GM18520 (cell line): ENCODE measurements around the gene ADD1.
A peak's percentile ranks its signal among the peaks of the same experiment; 100 is the strongest.

Source experiments
- ATAC-seq: cut with Tn5 transposase; IDR thresholded peaks from one replicate; pipeline ENCODE4 v1.9.1; 2021; ENCODE audit not compliant: unreplicated experiment

Gene ADD1

DNA sequence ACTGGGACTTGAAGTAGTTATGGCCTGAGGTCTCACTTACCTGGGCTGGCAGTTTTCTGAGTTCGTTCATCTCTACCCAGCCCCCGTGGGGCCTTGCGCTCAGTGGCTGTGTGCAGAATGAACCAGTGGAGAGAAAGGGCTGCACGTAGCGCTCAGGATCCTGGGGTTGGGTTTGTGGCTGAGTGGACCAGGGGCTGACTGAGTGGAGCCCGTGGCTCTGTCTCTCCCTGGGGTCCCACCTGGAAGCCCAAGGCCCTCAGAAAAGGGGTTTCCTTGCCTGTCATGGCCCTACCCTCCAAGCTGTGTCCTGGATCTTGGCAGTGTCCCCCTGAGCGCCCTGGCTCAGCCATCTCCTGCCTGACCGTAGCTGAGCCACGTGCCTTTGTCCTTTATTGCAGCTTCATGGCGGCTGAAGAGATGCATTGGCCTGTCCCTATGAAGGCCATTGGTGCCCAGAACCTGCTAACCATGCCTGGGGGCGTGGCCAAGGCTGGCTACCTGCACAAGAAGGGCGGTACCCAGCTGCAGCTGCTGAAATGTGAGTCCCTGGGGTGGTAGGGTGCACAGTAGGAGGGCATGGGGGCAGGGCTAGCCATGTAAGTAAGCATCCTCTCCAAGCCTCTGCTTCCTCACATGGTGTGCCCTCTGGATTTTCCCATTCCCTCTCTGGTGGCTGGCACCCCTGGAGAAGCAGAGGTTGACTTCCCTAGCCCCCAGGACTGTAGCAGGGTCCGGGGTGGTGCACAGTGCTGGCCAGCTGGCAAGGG lies 23.2 kb upstream of the ADD1 start:
- ATAC-seq, result no peak

DNA sequence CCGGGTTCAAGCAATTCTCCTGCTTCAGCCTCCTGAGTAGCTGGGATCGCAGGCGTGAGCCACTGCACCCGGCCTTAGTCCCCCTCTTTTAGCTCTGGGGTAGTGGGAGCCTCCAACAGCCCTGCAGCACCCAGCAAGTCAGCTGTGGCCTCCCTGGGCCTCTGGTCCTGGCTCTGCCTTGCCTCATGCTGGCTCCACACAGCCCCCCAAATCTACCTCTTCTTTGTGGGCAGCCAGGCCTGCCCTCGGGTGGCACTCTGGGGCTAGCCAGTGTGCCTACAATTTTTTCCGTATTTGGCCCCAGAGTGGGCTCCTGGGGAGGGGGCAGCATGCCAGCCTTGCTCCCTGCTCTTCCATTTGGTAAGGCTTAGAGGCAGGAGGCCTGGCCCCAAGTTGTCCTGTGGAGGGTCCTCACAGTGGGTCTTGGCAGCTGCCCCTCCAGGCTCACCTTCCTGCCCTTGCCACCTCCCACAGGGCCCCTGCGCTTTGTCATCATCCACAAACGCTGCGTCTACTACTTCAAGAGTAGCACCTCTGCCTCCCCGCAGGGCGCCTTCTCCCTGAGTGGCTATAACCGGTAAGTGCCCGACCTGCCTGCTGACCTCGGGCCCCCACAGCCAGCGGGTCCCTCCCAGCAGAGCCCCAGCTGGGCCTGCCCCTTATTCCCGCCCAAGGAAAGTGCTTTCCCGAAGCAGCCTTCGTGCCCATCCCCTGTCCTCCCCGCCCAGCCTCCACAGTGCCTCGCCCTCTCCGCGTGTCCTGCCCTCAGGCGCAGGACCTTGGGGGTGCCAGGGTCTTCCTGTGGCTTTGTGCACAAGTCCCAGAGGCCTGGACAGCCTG lies 21.0 kb upstream of the ADD1 start:
- ATAC-seq, result no peak

DNA sequence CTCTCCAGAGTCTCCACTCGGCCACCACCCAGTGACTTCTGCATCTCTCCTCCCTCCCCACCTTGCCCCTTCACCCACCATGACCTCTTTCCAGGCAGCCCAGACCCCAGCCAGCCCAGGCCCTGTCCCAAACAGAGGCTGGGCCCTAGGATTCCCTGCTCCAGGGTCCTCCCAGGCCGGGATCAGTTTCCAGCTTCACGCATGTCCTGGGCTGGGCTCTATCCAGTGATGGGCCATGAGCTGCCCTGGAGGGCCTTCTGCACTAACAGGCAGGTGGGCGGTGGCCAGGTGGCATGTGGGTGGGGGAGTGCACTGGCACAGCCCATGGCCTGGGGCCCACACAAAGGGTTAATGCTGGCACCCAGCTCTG lies 20.4 kb upstream of the ADD1 start:
- no peak for ATAC-seq

DNA sequence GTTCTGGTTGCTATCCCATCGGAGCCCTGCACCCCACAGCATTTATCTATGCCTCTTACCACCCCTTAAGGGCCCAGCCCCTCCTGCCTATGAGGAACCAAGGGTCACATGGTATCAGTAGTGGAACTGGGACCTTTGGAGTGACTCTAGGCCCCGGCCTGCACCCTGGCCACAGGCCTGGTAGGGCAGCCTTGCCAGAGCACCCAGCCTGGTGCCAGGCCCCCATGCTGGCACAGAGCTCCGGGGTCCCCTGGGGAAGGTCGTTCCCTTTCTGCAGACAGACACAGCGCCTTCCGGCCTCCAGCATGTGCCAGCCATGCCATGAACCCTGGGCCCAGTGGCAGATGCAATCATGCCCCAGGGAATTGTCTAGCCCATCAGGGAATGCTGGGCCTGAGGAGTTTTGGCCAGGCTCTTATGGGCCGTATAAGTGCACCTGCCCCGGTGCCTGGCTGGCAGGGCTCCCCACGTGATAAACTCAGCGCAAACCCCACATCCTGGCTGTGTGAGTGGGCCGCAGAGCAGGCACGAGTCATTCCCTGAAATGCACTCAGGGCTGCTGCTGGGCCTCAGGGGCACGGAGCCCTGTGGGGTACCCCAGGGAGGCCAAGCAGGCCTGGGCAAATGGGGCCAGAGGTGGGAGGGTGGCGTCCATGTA lies 19.8 kb upstream of the ADD1 start:
- ATAC-seq, result no peak

DNA sequence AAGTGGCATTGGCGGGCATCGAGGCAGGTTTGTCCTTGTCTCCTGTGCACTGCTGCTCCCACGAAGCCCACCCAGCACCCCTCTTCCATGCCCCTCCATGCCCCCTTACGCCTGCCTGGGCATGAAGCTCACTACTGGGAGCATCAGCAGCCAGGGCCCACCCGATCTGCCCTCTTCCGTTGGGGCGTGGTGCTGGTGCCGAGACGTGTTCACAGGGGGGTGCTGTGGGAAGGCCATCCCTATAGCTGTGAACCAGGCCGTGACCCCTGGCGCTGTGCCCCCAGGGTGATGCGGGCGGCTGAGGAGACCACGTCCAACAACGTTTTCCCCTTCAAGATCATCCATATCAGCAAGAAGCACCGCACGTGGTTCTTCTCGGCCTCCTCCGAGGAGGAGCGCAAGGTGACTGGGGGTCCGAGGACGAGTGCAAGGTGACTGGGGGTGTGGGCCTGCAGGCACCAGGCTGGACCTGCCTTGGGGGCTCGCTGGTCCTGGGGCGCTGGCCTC lies 19.3 kb upstream of the ADD1 start:
- no peak for ATAC-seq

DNA sequence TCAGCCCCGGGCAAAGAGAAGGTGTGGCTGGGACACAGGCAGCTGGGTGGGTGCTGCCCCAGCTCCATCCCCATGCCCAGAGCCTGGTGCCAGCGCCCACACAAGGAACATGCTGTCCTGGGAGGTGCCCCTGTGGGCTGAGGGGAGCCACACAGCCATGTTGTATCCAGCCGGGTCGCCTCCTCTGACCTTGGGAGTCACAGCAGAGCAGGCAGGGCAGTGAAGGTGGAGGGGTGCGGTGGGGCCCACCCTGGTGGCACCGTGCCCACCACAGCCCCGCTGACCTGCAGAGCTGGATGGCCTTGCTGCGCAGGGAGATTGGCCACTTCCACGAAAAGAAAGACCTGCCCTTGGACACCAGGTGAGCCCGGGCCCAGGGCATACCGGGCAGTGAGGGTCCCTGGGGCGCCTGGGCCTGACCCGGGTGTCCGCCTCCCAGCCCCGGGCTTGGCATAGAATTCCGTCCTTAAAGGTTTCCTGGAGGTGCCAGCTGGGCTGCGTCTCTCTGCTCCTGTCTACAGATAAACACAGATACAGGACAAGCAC lies 18.7 kb upstream of the ADD1 start:
- ATAC-seq, result no peak

DNA sequence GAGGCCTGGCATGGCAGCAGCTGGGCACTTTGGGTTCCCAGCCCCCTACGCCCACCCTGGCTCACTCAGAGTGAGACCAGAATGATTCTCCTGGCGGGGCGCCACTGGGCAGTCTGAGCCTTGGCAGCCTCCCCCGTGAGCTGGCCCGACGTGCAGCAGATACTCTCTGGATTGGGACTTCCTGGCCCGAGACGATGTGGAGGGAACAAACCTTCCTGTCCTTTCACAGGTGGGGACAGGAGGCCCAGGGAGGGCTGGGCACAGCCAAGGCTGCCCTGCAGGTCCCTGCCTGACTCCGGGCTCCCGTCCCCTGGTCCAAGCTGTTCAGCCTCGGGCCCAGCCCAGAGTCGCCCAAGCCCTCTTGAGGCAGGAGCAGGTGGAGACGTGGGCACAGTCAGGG lies 17.9 kb upstream of the ADD1 start:
- no peak for ATAC-seq

DNA sequence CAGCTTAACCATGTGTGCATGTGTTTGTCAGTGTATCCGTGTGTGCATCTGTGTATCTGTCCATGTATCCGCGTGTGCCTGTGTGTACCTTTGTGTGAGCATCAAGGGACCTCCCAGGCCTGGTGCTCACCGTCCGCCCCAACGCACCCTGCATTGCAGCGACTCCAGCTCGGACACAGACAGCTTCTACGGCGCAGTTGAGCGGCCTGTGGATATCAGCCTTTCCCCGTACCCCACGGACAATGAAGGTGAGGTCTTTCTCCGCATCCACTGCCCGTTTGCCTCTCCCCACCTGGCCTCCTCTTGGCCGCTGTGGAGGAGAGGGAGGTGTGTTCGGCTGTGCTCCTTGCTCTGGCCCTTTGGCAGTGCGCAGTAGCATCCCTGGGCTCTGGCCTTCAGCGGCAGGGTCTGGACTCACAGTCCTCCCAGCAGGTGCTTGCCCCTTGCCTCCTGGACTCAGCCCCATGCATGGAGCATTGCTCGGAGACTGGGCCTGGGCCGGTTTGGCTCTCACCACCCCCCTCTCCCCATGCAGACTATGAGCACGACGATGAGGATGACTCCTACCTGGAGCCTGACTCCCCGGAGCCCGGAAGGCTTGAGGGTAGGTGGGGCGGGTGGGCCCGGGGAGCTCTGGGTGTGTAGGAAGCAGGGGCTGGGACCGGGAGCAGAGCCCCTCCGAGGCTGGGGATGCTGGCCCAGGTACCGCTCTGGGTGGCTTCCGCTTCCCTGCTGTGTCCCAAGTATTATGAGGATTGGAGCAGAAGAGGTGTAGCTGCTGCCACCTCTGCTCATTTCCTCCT lies 16.4 kb upstream of the ADD1 start:
- no peak for ATAC-seq

DNA sequence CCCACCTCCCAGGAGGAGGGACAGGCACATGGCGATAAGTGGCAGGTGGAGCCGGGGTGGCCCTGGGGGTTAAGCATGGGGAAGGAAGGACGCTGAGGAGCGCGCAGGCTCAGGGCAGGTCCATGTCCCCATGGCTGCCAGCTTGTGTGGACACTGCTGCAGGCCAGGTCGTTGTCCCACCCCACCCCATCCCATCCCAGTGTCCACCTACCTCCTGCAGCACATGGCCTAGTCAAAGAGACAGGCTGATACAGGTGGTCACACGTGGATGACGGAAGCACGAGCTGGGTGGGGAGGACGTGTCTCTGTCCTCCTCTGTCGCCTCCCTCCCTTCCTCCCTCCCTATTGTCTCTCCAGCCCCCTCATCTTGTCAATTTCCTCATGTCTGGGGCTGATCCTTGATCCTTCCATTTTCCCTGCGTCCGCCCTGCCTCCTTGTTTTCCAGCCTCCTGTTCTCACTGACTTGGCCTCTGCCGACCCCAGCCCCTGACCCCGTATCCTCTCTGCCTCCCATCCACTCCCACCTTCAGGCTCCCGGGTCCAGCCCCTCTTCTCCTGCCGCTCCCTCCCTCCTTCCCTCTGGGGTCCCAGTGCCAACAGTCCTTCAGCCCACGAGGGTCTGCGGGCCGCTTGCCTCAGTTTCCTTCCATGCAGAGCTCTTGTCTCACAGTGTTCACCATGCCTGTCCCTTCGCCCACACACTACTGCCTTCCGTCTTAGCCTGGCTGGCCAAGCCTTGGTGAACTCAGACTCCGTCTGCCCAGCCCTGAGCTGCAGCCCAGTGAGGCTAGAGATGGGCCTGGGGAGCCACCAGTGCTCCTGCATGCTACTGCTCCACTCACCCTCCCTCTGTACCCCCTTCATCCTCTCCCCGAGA lies 15.5 kb upstream of the ADD1 start:
- no peak for ATAC-seq

DNA sequence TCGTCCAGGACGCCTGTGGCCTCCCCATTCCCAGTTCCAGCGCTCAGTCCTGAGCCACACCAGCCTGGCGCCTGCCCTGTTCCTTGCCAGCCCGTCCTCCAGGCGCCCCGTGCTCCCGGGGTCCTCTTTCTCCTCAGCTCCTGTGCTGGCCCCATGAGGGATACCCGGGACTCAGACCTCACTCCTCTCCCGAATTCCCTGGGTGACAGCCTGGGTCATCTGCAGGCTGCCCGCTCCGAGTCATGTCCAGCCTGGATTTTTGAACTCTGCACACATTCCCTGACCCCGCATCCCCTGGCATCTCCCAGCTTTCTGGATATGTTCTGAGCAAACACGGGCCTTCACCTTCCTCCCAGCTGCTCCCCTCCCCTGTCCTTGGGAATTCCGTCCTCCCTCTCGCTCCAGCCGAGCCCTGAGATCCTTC lies 14.9 kb upstream of the ADD1 start:
- no peak for ATAC-seq

DNA sequence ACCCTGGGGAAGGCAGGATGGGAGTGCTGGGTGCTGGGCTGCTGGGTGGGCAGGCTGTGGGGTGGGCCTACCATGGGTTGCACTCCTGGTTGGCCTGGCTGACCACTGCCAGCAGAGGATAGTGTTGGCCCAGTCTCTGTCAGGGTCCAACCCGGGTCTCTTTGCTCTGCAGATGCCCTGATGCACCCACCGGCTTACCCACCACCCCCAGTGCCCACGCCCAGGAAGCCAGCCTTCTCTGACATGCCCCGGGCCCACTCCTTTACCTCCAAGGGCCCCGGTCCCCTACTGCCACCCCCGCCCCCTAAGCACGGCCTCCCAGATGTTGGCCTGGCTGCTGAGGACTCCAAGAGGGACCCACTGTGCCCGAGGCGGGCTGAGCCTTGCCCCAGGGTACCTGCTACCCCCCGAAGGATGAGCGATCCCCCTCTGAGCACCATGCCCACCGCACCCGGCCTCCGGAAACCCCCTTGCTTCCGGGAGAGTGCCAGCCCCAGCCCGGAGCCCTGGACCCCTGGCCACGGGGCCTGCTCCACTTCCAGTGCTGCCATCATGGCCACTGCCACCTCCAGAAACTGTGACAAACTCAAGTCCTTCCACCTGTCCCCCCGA lies 14.2 kb upstream of the ADD1 start:
- no peak for ATAC-seq

DNA sequence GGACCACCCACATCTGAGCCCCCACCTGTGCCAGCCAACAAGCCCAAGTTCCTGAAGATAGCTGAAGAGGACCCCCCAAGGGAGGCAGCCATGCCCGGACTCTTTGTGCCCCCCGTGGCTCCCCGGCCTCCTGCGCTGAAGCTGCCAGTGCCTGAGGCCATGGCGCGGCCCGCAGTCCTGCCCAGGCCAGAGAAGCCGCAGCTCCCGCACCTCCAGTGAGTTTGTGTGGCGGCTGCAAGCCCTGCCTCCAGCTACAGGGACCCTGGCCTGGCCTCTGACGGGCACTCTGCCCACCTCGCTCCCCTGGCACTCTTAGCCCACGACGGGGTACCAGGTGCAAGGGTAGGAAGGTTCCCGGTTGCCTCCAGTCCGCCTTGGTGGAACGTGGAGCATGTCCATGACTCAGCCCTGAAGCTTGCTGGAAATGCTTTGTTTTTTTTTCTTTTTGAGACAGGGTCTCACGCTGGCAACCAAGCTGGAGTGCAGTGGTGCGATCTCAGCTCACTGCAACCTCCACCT lies 13.7 kb upstream of the ADD1 start:
- ATAC-seq, result no peak

DNA sequence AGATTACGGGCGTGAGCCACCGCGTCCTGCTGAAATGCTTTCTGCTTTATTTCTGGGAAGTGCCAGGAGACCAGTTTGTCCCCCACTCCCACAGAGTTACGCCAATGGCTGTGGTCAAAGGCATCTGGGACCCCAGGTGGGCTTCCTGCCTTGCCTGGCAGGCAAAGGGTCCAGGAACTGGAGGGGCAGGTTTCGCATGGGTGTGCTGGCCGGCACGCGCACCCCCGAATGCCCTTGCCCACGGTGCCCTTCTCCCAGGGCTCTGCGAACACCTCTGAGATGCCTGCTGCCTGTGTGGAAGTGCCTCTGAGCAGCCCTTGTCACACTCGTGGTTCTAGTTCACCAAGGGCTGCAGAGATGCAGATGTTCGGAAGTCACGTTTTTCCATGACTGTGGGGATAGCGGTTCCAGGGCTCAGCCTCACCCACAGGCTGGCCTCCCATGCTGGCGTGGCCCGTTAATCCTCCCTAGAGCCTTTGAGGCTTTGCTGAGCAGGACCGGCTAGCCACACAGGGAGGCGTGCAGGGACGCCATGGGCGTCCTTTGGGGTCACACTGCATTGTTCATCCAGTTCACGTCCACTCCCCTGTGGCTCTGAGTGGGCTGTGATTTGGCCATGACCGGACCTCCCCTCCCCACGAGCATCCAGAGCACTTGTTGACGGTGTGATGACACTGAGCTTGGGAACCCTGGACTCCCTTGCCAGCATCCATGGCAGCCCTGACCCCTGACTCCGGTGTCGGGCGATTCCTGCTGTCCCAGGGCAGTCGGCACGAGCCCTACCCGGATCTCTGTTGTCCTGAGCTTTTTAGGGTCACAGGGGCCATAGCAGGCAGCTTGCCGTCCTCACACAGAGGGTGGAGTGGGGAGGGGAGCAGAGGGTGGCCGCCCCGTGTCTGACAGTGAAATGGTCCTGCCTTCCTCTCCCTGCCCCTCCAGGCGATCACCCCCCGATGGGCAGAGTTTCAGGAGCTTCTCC lies 12.7 kb upstream of the ADD1 start:
- no peak for ATAC-seq

DNA sequence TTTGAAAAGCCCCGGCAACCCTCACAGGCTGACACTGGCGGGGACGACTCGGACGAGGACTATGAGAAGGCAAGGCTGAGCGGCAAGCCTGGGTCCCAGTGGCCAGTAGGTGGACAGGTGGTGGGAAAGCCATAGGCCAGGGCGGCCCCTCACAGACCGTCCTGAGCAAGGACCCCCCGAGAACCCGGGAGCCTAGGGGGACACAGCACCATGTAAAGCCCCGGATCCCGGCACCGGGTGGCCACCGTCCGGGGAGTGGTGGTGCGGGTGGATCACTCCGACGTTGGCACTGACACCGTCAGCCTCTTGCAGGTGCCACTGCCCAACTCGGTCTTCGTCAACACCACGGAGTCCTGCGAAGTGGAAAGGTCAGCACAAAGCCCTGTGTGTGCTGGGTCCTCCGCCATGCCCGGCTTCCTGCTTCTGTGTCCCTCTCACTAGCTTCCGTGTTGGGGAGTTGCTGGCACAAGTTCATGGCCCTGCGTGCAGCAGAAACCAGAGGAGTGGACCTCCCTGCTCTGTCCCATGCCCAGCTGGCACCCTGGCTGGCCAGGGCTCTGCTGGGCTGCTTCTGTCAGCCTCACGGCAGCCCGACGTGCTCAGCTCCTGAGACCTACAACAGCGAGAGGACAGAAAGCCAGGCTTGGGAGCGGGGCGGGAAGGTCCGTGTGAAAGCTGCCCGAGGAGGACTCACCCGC lies 11.9 kb upstream of the ADD1 start:
- no peak for ATAC-seq

DNA sequence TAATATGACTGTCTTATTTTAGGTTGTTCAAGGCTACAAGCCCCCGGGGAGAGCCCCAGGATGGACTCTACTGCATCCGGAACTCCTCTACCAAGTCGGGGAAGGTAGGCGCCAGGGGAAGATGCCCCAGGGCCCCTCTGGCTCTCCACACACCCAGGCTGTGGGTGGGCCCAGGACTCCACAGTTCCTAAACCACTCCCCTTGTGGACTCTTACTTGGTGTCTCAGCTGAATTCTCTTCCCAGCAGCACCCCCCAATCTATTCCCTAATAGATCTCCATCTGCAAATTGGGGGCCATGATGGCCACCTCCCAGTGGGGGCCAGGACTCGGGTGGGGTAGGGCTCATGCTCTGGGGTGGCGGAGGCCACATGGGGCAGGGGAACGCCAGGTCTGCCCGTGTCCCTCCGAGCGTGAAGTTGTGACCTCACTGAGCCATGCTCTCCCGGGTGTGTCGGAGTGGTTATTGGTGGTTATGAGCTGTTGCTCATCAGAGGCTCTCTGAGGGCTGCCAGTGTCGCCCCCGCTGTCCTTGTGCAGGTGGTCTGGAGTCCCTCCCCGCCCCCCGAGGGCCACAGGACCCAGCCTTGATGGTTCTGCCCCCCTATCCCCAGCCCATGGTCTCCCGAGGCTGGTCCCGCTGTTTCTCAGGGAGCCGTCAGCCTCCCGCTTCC lies 11.2 kb upstream of the ADD1 start:
- peak; percentile 65 for ATAC-seq

DNA sequence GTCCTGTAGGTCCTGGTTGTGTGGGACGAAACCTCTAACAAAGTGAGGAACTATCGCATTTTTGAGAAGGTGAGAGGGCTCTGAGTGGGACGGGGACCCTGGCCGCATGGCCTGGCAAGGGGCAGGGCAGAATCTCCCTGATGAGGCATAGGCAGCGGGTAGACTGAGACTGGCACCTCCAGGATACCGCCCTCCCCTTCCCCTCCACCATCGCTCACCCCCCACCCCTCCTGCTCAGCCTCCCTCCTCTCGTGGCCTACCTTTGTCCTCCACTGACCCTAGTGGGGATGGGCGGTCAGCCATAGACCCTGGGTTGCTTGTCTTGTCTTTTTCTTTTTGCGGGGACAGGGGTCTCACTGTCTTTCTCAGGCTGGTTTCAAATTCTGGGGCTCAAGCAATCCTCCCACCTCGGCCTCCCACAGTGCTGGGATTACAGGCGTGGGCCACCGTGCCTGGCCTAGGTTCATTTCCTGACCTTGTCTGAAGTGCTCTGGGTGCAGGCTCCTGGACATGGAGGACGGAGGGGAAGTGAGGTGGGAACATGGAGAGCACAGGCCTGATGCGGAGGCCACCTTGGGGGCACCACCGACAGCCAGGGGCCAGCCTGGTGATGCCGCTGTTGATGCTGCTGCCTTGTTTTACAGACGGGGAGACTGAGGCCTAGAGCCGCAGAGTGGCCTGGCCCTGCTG lies 10.5 kb upstream of the ADD1 start:
- no peak for ATAC-seq
